Immature natural killer cell (primary cell): ENCODE measurements around the gene KCTD5. TPM values are rescaled to one million over a fixed set of nuclear protein-coding genes. Genes with fewer than 3 reads are reported as not detected.
"Not testable (repeated sequence)": the region's sequence is repeated elsewhere in the genome, so short reads cannot be mapped to it uniquely, and the experiment has no call there.

ENCODE experiments used
- DNase-seq, 3 donors: peaks; one replicate each; pipeline ENCODE4 v3.0.0; 2022; ENCODE audit warnings: mixed read lengths in 1 of 3
- H3K27ac Mint-ChIP-seq, 6 donors: one replicate each; pipeline ENCODE4 v1.8.0; 2020; ENCODE audit warnings: mixed read lengths in 6 of 6, mild to moderate bottlenecking in 5 of 6, inconsistent platforms in 4 of 6, moderate library complexity in 3 of 6
- H3K27me3 Mint-ChIP-seq, 3 donors: one replicate each; pipeline ENCODE4 v1.8.0; 2020 to 2021; ENCODE audit warnings: low read depth in 3 of 3, mild to moderate bottlenecking in 3 of 3, mixed read lengths in 3 of 3, moderate library complexity in 3 of 3, inconsistent platforms in 1 of 3
- H3K36me3 Mint-ChIP-seq, 3 donors: one replicate each; pipeline ENCODE4 v1.8.0; 2020; ENCODE audit warnings: mixed read lengths in 3 of 3, inconsistent platforms in 2 of 3, mild to moderate bottlenecking in 2 of 3
- H3K4me1 Mint-ChIP-seq, 2 donors: one replicate each; pipeline ENCODE4 v1.8.0; 2020; ENCODE audit warnings: inconsistent platforms in 2 of 2, mild to moderate bottlenecking in 2 of 2, mixed read lengths in 2 of 2, moderate library complexity in 1 of 2
- H3K4me3 Mint-ChIP-seq, 5 donors: one replicate each; pipeline ENCODE4 v1.8.0; 2020; ENCODE audit warnings: mild to moderate bottlenecking in 5 of 5, mixed read lengths in 5 of 5, inconsistent platforms in 3 of 5, moderate library complexity in 3 of 5
- H3K9me3 Mint-ChIP-seq, 6 donors: one replicate each; pipeline ENCODE4 v1.8.0; 2020; ENCODE audit warnings: mild to moderate bottlenecking in 6 of 6, mixed read lengths in 6 of 6, inconsistent platforms in 4 of 6, moderate library complexity in 3 of 6
- polyA plus RNA-seq, 3 donors: library from polyadenylated mRNA; unstranded; fragments of 300-500 nt; fragmentation: Illumina TruSeq; gene quantifications; one replicate each; pipeline ENCODE4 v1.2.3, GENCODE V29; 2021

KCTD5 gene
- 10 to 100 TPM; 22.2 to 38.9 (median 25.9) TPM for polyA plus RNA-seq

GRCh38 chr16:2682209-2683021 is at the start of gene KCTD5:
KCTD5 (plus strand) TSS chr16:2682523; CDS start chr16:2682549, 26 bp downstream.
- peak within 1 kb of the TSS; percentile 88 to 97 (median 94) for H3K4me3 Mint-ChIP-seq
- H3K27me3 Mint-ChIP-seq = peaks cover 0 to 5% (median 4%) of the 10 kb centered on the region in 3 donors
- peaks cover 28 to 33% of the 10 kb centered on the region in 2 donors for H3K4me1 Mint-ChIP-seq
- no peaks in the 10 kb centered on the region for H3K9me3 Mint-ChIP-seq
- peak within 1 kb of the TSS; percentile 85 to 95 (median 93) for H3K27ac Mint-ChIP-seq
- H3K36me3 Mint-ChIP-seq = no peaks in the 10 kb centered on the region
- DNase-seq = peak; percentile 93 to 94 (median 94)

DNA sequence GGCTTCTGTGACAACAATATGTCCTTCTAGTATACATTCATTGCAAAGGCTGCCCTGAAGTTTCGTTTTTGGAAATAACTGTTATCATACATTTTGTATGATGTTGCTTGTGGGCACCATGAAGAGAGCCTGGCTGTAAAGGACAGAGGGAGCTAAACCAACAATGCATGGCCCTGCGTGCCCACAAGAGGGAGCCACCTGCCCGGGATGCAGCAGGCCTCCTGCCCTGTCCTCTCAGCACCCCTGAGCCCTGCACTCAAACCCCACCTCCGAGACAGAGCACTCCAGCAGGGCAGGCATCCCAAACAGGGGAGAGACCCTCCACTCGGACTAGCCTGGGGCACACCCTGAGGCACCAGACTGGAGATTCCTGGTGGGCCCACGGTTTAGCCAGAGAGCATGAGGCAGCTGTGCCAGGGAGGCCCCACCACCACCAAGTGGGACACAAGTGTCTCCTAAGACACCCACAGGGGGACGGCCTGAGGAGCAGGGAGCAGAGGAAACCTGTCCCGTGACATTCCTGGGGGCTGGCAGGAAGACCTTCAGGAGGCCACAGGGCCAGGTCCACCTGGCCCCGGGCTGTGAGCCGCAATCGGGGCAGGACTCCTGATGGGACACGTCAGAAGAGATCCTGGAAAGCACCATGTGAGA is 43.1 kb upstream of the KCTD5 start:
- not testable (repeated sequence) for H3K27ac Mint-ChIP-seq, H3K4me1 Mint-ChIP-seq, H3K9me3 Mint-ChIP-seq, H3K4me3 Mint-ChIP-seq, H3K36me3 Mint-ChIP-seq, H3K27me3 Mint-ChIP-seq
- DNase-seq = peak; percentile 15 to 37 (median 17)

- H3K4me1 Mint-ChIP-seq, DNase-seq, H3K36me3 Mint-ChIP-seq, H3K4me3 Mint-ChIP-seq, H3K27ac Mint-ChIP-seq, H3K9me3 Mint-ChIP-seq, H3K27me3 Mint-ChIP-seq: not testable (repeated sequence)
Measured at GRCh38 chr16:2639722-2640072, 42.6 kb upstream of the KCTD5 start.

- not testable (repeated sequence) for H3K36me3 Mint-ChIP-seq, H3K4me3 Mint-ChIP-seq, H3K4me1 Mint-ChIP-seq, H3K9me3 Mint-ChIP-seq, H3K27ac Mint-ChIP-seq, DNase-seq, H3K27me3 Mint-ChIP-seq
Measured at GRCh38 chr16:2642561-2642960, 39.8 kb upstream of the KCTD5 start.

- not testable (repeated sequence) for H3K4me1 Mint-ChIP-seq, DNase-seq, H3K36me3 Mint-ChIP-seq, H3K4me3 Mint-ChIP-seq, H3K27me3 Mint-ChIP-seq, H3K9me3 Mint-ChIP-seq, H3K27ac Mint-ChIP-seq
Measured at GRCh38 chr16:2644754-2645453, 37.4 kb upstream of the KCTD5 start.

DNA sequence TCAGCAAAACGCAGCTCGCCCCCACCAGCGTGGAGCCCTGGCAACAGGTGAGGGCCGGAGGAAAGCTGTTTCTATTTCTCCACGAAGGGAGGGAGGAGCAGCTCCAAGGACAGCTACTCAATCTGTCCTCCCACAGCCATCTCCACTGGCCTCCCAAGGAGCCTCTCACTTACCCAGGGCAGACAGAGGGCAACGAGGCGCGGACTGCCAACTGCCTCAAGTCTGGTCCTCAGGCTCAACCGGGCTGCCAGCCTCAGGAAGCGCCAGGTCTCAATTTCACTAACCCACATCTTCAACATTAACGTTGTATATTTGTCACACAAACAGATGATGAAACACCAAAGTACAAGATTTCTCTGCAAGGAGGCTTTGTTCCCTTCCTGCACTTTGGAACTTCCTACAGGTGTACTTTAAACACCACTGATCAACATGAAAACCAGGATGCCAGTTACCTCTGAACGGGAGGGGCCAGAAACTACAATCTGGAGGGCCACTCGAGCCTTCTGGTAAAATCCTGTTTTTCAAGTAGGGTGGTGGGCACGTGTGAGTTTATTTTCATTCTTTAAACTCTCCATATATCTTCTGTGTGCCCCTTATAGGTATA is 31.0 kb upstream of the KCTD5 start:
- H3K9me3 Mint-ChIP-seq, H3K4me3 Mint-ChIP-seq, H3K27ac Mint-ChIP-seq, H3K36me3 Mint-ChIP-seq, H3K27me3 Mint-ChIP-seq, DNase-seq, H3K4me1 Mint-ChIP-seq: not testable (repeated sequence)

GRCh38 chr16:2653915-2654314 is 28.4 kb upstream of the KCTD5 start:
- H3K9me3 Mint-ChIP-seq = not testable (repeated sequence)

GRCh38 chr16:2654949-2655348 is 27.4 kb upstream of the KCTD5 start:
- not testable (repeated sequence) for H3K27me3 Mint-ChIP-seq, H3K36me3 Mint-ChIP-seq, H3K27ac Mint-ChIP-seq, H3K9me3 Mint-ChIP-seq, H3K4me1 Mint-ChIP-seq, DNase-seq, H3K4me3 Mint-ChIP-seq

More at GRCh38 chr16:2653915-2654314, 28.4 kb upstream of the KCTD5 start:
- not testable (repeated sequence) for H3K27me3 Mint-ChIP-seq, H3K36me3 Mint-ChIP-seq, H3K4me3 Mint-ChIP-seq, H3K27ac Mint-ChIP-seq, H3K4me1 Mint-ChIP-seq, DNase-seq

GRCh38 chr16:2656985-2657384 is 25.3 kb upstream of the KCTD5 start:
- DNase-seq = no peak
- Mint-ChIP-seq H3K36me3 (no peaks in the 10 kb centered on the region), H3K4me3 (no peak overlapping the region), H3K27ac (no peak overlapping the region), H3K27me3 (peaks cover 0 to 3% (median 0%) of the 10 kb centered on the region in 3 donors), H3K9me3 (no peaks in the 10 kb centered on the region), H3K4me1 (peaks cover 9 to 19% of the 10 kb centered on the region in 2 donors)

DNA sequence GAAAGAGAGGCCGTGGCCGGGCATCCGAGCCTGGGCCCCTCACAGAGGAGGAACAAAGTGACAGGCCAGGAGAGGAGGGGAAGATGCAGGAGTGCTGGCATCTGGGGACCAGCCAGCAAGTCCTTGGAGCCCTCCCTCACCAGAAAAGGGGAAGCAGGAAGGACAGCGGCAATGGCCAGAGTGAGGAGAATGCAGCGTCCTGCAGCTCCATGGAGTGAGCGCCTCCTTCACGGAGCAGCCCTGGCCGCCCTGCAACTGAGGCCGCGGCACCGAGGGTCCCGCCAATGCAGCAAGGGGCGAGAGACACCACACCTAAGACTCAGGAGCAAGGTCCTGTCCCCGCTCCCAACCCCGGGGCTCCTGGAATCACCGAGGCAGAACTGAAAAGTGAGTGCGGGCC is 24.5 kb upstream of the KCTD5 start:
- not testable (repeated sequence) for H3K9me3 Mint-ChIP-seq, H3K36me3 Mint-ChIP-seq, DNase-seq, H3K4me3 Mint-ChIP-seq, H3K27ac Mint-ChIP-seq, H3K27me3 Mint-ChIP-seq
- H3K4me1 Mint-ChIP-seq = peaks cover 9 to 19% of the 10 kb centered on the region in 2 donors

- peaks cover 9 to 19% of the 10 kb centered on the region in 2 donors for H3K4me1 Mint-ChIP-seq
- H3K36me3 Mint-ChIP-seq, H3K9me3 Mint-ChIP-seq, DNase-seq, H3K4me3 Mint-ChIP-seq, H3K27me3 Mint-ChIP-seq: not testable (repeated sequence)
- peak overlapping the region in 1 of 6 donors; percentile 47 for H3K27ac Mint-ChIP-seq
Measured at GRCh38 chr16:2659560-2659959, 22.8 kb upstream of the KCTD5 start.

DNA sequence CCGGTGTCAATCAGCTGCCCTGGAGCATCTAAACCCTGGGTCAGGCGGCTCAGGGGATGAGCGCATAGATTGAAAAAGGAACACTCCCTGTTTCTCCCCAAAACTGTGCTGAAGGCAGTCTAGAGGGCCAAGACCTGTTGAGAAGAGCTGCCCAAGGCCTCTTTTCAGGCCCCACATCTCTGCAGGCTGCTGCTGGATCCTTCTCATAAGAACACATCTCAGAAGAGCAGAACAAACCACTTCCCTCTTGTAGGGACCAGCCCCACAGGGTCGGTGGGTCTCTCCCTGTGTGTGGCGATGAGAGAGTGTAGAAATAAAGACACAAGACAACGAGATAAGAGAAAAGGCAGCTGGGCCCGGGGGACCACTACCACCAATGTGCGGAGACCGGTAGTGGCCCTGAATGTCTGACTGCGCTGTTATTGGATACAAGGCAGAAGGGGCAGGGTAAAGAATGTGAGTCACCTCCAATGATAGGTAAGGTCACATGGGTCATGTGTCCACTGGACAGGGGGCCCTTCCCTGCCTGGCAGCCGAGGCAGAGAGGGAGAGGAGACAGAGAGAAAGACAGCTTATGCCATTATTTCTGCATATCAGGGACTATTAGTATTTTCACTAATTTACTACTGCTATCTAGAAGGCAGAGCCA is 22.2 kb upstream of the KCTD5 start:
- DNase-seq, H3K9me3 Mint-ChIP-seq, H3K27me3 Mint-ChIP-seq: not testable (repeated sequence)
- H3K36me3 Mint-ChIP-seq = peaks cover 0 to 14% (median 6%) of the 10 kb centered on the region in 3 donors
- H3K4me3 Mint-ChIP-seq = peak overlapping the region in 1 of 5 donors; percentile 27
- peak overlapping the region; percentile 6 to 88 (median 41) for H3K27ac Mint-ChIP-seq
- peaks cover 9 to 19% of the 10 kb centered on the region in 2 donors for H3K4me1 Mint-ChIP-seq

DNA sequence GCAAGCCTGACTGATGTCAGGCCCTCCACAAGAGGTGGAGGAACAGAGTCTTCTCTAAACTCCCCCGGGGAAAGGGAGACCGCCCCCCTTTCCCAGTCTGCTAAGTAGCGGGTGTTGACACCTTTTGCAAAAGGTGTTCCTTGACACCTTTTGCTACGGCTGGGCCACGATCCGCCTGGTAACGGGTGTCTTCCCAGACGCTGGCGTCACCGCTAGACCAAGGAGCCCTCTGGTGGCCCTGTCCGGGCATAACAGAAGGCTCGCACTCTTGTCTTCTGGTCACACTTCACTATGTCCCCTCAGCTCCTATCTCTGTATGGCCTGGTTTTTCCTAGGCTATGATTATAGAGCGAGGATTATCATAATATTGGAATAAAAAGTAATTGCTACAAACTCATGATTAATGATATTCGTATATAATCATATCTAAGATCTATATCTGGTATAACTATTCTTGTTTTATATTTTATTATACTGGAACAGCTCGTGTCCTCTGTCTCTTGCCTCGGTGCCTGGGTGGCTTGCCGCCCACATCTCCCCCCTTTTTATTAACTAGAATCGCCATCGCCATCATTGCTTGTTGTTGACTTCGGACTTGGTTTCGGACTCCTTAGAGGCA is 21.5 kb upstream of the KCTD5 start:
- peak; percentile 29 to 39 (median 36) for DNase-seq
- peaks cover 9 to 19% of the 10 kb centered on the region in 2 donors for H3K4me1 Mint-ChIP-seq
- not testable (repeated sequence) for H3K4me3 Mint-ChIP-seq, H3K9me3 Mint-ChIP-seq, H3K27me3 Mint-ChIP-seq
- peak overlapping the region in 4 of 6 donors; percentile 32 to 47 (median 40) for H3K27ac Mint-ChIP-seq
- H3K36me3 Mint-ChIP-seq = peaks cover 0 to 16% (median 6%) of the 10 kb centered on the region in 3 donors
